GM06990 (cell line): Measurements from ENCODE around the gene GSTM5.

Experiments
- DNase-seq: peaks from one replicate; pipeline ENCODE4 v3.0.0-alpha.2; 2011; ENCODE audit not compliant: insufficient read length; ENCODE audit errors: extremely low read depth
- H3K27me3 ChIP-seq: replicated peaks from 2 replicates; pipeline ENCODE4 v1.6.0; 2011; ENCODE audit warnings: low read length; ENCODE audit not compliant: control insufficient read depth, insufficient read depth
- H3K36me3 ChIP-seq: 2 replicates; pipeline ENCODE4 v1.5.1; 2011; ENCODE audit warnings: low read length; ENCODE audit not compliant: control insufficient read depth, insufficient read depth
- H3K4me3 ChIP-seq: replicated peaks from 2 replicates; pipeline ENCODE4 v1.5.1; 2011; ENCODE audit warnings: low read depth, mild to moderate bottlenecking, control low read depth, low read length
- CTCF ChIP-seq: IDR thresholded peaks from 2 replicates; pipeline ENCODE4 v1.5.1; 2011; ENCODE audit warnings: low read length, control low read depth, mild to moderate bottlenecking, inconsistent platforms; ENCODE audit not compliant: insufficient read depth, poor library complexity, severe bottlenecking

The GSTM5 gene

GRCh38 chr1:109719337-109719837 is 7.3 kb downstream of the GSTM5 start:
- peak; percentile 20 for DNase-seq
- no peak for TF ChIP-seq CTCF
- Histone ChIP-seq H3K27me3 (no peaks in the 10 kb centered on the region), H3K36me3 (no peaks in the 10 kb centered on the region), H3K4me3 (no peak overlapping the region)

GRCh38 chr1:109721042-109721441 is 9.0 kb downstream of the GSTM5 start:
- Histone ChIP-seq H3K27me3 (no peaks in the 10 kb centered on the region), H3K4me3 (no peak overlapping the region), H3K36me3 (no peaks in the 10 kb centered on the region)
- TF ChIP-seq CTCF: no peak
- DNase-seq: no peak

GRCh38 chr1:109721971-109722370 is 9.9 kb downstream of the GSTM5 start:
- Histone ChIP-seq H3K27me3 (no peaks in the 10 kb centered on the region), H3K36me3 (no peaks in the 10 kb centered on the region), H3K4me3 (no peak overlapping the region)
- TF ChIP-seq CTCF: no peak
- DNase-seq: no peak

GRCh38 chr1:109722908-109723691 is 11.0 kb downstream of the GSTM5 start:
- TF ChIP-seq CTCF: no peak
- Histone ChIP-seq H3K36me3 (no peaks in the 10 kb centered on the region), H3K27me3 (no peaks in the 10 kb centered on the region)

GRCh38 chr1:109724933-109725332 is 12.9 kb downstream of the GSTM5 start:
- no peak for DNase-seq
- Histone ChIP-seq H3K36me3 (no peaks in the 10 kb centered on the region), H3K27me3 (no peaks in the 10 kb centered on the region), H3K4me3 (no peak overlapping the region)
- TF ChIP-seq CTCF: no peak

More at GRCh38 chr1:109722908-109723691, 11.0 kb downstream of the GSTM5 start:
- DNase-seq: no peak
- no peak overlapping the region for H3K4me3 ChIP-seq

- H3K4me3 ChIP-seq: no peak overlapping the region
- DNase-seq: no peak
- H3K36me3 ChIP-seq: no peaks in the 10 kb centered on the region
- TF ChIP-seq CTCF: no peak
- H3K27me3 ChIP-seq: no peaks in the 10 kb centered on the region
Measured at GRCh38 chr1:109725510-109725909, 13.5 kb downstream of the GSTM5 start.
